GM18505 (cell line): Measurements from ENCODE around the gene ADAMTS18.
"Not testable (repeated sequence)": the region's sequence is repeated elsewhere in the genome, so short reads cannot be mapped to it uniquely, and the experiment has no call there.

Source experiments
- ATAC-seq: cut with Tn5 transposase; IDR thresholded peaks from one replicate; pipeline ENCODE4 v1.9.1; 2021; ENCODE audit not compliant: unreplicated experiment
- POLR2A ChIP-seq: IDR thresholded peaks from 4 replicates; pipeline ENCODE4 v1.6.1; 2011; ENCODE audit warnings: borderline replicate concordance; ENCODE audit not compliant: insufficient read depth, insufficient read length; ENCODE audit errors: extremely low read depth

The ADAMTS18 gene, protein sequence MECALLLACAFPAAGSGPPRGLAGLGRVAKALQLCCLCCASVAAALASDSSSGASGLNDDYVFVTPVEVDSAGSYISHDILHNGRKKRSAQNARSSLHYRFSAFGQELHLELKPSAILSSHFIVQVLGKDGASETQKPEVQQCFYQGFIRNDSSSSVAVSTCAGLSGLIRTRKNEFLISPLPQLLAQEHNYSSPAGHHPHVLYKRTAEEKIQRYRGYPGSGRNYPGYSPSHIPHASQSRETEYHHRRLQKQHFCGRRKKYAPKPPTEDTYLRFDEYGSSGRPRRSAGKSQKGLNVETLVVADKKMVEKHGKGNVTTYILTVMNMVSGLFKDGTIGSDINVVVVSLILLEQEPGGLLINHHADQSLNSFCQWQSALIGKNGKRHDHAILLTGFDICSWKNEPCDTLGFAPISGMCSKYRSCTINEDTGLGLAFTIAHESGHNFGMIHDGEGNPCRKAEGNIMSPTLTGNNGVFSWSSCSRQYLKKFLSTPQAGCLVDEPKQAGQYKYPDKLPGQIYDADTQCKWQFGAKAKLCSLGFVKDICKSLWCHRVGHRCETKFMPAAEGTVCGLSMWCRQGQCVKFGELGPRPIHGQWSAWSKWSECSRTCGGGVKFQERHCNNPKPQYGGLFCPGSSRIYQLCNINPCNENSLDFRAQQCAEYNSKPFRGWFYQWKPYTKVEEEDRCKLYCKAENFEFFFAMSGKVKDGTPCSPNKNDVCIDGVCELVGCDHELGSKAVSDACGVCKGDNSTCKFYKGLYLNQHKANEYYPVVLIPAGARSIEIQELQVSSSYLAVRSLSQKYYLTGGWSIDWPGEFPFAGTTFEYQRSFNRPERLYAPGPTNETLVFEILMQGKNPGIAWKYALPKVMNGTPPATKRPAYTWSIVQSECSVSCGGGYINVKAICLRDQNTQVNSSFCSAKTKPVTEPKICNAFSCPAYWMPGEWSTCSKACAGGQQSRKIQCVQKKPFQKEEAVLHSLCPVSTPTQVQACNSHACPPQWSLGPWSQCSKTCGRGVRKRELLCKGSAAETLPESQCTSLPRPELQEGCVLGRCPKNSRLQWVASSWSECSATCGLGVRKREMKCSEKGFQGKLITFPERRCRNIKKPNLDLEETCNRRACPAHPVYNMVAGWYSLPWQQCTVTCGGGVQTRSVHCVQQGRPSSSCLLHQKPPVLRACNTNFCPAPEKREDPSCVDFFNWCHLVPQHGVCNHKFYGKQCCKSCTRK (N-terminal part only)

DNA sequence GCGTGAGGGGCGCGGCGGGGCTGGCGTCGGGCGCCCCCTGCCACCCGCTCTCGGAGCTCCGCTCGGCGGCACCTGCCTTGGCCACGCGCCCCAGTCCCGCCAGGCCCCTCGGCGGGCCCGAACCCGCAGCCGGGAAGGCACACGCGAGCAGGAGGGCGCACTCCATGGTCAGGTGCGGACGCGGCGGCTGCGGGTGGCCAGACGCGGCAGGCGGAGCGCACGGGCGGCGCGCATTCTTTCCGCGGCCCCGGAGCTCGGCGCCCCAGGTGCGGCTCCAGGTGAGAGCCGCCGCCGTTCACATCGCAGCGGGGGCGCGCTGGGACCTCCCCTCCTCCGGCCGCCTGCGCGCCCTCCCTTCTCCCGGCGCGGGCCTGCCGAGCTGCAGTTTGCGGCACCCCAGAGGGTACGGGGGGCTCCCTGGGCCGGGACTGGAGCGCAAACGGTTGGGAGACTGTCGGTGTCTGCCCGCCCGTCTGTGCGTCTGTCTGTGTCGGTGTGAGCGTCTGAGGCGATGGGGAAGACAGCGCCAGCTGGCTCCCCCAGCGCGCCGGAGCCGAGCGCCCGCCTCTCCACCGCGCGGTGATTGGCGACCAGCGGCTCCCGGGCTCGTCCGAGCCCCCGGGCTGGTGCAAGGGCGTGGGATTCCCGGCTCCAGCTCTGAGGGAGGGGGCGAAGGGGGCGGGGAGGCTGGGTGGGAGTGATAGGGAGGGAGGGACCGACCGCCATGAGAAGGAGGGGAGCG lies at the start of gene ADAMTS18:
TSS of gene ADAMTS18 (minus strand) at position 505 of the 742 bp plus-strand sequence. CDS start at position 166, 339 bp downstream.
- no peak for ATAC-seq
- TF ChIP-seq POLR2A = no peak

DNA sequence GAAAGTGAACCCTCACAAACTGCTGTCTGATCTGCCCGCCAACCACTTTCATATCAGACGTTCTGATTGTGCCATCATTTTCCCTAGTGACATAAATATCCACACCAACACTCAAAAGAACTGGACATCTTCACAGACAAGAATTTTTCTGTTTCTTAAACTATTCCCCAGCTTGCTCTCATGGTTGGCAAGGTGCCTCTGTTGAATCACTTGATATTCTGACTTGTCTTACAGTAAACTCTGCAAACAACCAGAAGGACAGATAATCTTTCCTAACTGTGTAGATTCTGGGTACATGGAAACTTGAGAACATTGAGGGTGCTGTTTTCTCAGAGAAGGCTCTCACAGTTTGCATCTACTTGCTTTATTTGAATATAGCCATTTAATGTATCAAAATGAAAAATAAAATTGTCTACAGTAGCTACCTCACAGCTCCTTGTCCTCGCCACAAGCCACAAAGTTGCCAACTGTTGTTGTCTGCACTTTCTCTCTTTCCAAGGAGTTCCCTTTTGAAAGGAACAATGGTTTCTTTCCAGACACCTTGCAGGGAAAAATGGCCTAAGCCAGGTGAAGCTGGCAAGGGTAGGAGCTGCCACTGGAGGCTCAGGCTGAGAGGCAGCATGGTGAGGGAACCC lies 46.0 kb upstream of the ADAMTS18 start:
- ATAC-seq = no peak
- TF ChIP-seq POLR2A = no peak

DNA sequence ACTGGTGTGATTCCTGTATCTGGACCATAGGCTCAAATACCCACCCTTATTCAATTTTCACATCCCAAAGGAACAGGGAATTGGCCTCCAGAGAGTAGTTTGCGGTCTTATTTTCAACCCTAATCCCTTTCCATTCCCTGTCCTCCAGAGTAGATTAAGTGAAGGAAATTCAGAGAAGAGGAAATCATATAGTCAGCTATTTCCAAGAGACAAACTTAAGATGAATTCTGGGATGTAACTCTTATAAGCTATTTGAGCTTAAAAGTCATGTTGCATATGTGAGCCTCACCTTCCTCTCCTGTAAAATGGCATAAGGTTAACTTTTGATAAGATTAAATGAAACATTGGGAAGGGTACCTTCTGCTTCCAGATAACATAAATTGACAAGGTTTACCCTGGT lies 37.4 kb upstream of the ADAMTS18 start:
- no peak for ATAC-seq
- TF ChIP-seq POLR2A = no peak

DNA sequence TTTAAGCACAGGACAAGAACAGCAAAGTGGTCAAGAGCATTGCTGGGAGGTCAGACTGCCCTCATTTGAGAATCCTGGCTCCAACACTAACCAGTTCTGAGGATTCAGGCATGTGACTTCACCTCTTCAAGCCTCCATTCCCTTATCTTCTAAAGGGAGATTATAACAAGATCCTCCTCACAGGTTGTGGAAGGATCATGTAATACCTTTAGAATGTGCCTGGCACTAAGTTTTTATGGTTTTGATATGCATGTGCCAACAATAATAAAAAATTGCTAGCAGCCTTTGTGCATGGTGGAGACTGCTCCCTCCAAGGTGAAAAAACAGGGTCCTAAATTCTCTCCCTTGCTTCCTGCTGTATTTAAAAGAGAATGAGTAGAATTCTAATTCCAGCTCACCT lies 36.0 kb upstream of the ADAMTS18 start:
- no peak for TF ChIP-seq POLR2A

DNA sequence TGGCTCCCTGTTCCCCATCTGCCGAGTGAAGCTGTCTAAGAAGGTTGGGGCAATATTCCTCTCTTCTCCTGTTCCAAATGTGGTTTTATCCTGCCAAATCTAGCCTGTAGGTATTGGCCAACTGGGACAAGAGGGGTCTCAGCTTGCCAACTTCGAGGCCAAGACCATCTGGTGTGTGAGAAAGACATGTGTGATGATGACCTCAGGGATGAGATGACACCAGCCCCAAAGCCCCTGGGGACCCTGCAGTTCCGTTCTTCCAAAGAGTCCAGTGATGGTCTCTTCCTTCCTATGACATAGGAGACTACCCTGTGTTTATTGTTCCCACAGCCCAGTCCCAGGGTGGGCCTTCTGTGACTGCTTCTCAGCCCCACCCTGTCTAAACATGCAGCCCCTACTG lies 34.8 kb upstream of the ADAMTS18 start:
- no peak for TF ChIP-seq POLR2A
- ATAC-seq = no peak

More for the DNA sequence above, 36.0 kb upstream of the ADAMTS18 start:
- no peak for ATAC-seq

DNA sequence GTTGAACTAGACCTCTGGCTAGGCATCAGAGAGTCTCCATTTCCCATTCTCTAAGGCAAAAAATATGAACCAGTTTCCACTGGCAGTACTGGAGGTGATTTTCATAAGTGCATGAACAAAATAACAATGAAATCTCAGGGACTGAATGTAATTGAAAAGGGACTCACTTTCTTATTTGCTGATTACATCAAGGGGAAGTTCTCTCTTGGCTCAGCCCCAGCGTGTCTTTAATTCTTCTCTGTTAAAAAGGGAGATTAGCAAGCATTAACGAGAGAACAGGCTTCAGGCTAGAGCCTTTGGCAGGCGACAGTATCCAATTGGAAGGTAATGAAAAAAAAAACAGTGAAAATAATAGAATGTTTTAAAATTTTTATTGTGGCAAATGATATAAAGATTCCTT lies 34.0 kb upstream of the ADAMTS18 start:
- no peak for ATAC-seq
- TF ChIP-seq POLR2A = no peak

DNA sequence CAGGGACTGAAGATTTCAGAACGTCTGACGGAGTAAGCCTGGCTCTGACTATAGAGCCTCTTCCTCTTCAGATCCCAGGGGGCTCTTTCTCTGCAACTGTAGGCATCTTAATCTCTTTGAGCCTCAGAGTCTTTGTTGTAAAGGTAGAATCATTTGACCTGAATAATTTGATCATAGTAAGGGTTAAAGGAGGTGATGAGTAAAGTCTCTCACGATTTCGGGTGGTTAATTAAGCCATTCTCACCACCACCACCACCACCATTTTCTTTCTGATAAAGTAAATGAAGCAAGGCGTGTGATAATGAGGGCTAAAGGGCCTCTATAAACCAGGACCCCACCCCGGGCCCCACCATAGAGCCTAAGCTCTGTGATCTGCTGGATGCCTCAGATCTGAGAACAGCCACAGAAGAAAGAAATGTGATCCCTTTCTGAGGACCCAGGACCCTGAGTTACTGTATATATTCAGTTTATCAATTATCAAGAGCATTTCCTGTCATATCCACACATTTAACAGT lies 33.0 kb upstream of the ADAMTS18 start:
- ATAC-seq = no peak
- TF ChIP-seq POLR2A = no peak

DNA sequence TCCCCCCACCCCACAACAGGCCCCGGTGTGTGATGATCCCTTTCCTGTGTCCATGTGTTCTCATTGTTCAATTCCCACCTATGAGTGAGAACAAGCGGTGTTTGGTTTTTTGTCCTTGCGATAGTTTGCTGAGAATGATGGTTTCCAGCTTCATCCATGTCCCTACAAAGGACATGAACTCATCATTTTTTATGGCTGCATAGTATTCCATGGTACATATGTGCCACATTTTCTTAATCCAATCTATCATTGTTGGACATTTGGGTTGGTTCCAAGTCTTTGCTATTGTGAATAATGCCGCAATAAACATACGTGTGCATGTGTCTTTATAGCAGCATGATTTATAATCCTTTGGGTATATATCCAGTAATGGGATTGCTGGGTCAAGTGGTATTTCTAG lies 28.8 kb upstream of the ADAMTS18 start:
- not testable (repeated sequence) for ATAC-seq

DNA sequence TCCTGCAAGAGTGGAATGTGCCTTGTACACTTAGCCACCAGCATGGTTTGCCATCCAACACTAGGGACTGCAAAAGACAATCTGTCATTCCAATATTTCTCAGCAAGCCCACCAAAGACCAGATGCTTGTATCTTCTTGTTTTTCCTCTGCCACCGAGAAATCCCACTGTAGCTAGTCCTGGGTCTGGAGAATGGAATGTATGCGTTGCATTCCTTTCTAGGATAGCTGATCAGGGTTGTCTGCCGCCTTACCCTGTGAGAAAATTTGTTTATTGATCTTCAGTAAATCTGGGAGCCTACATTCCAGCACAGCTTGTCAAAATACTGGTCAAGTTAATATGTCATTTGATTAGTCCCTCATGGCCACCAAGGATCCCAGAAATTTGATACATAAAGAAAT lies 28.1 kb upstream of the ADAMTS18 start:
- no peak for TF ChIP-seq POLR2A
- ATAC-seq = no peak

DNA sequence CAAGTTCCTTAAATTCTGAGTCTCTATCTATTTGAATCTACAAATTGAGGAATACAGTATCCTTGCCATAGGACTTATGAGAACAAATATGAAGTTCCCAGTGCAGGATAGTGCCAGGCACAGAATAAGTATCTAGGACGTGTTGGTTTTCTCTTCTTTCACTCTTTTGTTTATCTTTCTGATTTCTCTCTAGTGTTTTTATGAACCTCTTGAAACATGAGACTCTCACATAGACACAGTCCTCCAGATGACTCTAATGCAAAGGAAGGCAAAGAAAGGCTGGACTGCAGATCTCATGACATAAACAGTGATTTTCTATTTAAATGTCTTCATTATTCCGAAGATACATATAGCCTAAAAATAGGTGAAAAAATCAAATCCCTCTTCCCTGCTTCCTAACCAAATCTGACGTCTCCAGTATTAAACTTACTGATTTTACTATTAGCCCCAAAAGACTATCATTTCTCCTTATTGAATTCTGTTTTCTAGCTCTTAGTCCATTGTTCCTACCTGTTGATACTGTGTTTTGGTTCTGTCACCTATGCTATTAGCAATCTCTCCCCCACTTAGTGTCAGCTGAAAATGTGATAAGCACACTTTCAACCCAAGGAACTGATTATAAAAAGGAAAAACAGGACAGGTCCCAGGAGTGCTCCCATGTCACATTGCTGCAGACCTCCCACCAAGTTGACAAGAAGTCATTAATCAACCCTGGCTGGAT lies 24.9 kb upstream of the ADAMTS18 start:
- TF ChIP-seq POLR2A = no peak

DNA sequence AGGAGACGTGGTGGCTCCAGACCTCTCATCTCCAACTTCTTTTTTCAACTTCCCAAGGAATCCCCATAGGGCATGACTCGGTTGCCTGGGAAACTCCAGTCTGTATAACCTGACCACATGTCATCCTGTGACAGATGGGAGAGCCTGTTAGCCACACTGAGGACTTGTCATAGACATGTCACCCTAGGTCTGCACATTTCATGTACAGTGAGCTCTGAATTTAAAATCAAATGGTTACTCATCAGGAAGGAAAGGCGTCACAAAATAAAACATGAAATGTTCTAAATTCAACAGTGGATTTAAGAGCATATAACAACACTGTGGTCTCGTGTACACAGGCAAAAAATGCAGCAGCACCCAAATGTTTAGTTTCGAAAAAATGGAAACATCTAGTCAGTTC lies 22.2 kb upstream of the ADAMTS18 start:
- no peak for TF ChIP-seq POLR2A
- no peak for ATAC-seq

More for the DNA sequence above, 24.9 kb upstream of the ADAMTS18 start:
- ATAC-seq = no peak
